H9 (cell line): ENCODE measurements around the gene SLC7A6. TPM values are rescaled to one million over a fixed set of nuclear protein-coding genes. Genes with fewer than 3 reads are reported as not detected.

Experiments used
- DNase-seq: peaks from one replicate; pipeline ENCODE4 v3.0.0-alpha.2; 2017
- H2AFZ ChIP-seq: one replicate; pipeline ENCODE4 v1.6.1; 2013; ENCODE audit warnings: mild to moderate bottlenecking, low read length, control low read depth, moderate library complexity
- H2AK5ac ChIP-seq: 2 replicates; pipeline ENCODE4 v1.6.1; 2013; ENCODE audit warnings: low read length, control low read depth, mixed read lengths; ENCODE audit not compliant: insufficient read length
- H2BK120ac ChIP-seq: one replicate; pipeline ENCODE4 v1.6.1; 2013; ENCODE audit warnings: low read depth, mild to moderate bottlenecking, low read length, control low read depth, inconsistent platforms; ENCODE audit not compliant: poor library complexity, severe bottlenecking
- H2BK12ac ChIP-seq: 2 replicates; pipeline ENCODE4 v1.6.1; 2013; ENCODE audit warnings: low read length, control low read depth, mixed read lengths, low read depth; ENCODE audit not compliant: insufficient read length
- H2BK15ac ChIP-seq: 2 replicates; pipeline ENCODE4 v1.6.1; 2013; ENCODE audit warnings: low read depth, low read length, control low read depth
- H2BK20ac ChIP-seq: one replicate; pipeline ENCODE4 v1.6.1; 2013; ENCODE audit warnings: low read depth, mild to moderate bottlenecking, low read length, control low read depth, inconsistent platforms; ENCODE audit not compliant: poor library complexity, severe bottlenecking
- H2BK5ac ChIP-seq: 2 replicates; pipeline ENCODE4 v1.6.1; 2013; ENCODE audit warnings: low read length, control low read depth, mixed read lengths; ENCODE audit not compliant: insufficient read length
- H3K14ac ChIP-seq: 2 replicates; pipeline ENCODE4 v1.6.1; 2013; ENCODE audit warnings: low read length, control low read depth; ENCODE audit not compliant: insufficient read depth
- H3K18ac ChIP-seq: 2 replicates; pipeline ENCODE4 v1.6.1; 2013; ENCODE audit warnings: low read depth, mild to moderate bottlenecking, mixed read lengths, low read length, control low read depth; ENCODE audit not compliant: insufficient read length
- H3K23ac ChIP-seq: 2 replicates; pipeline ENCODE4 v1.6.1; 2013; ENCODE audit warnings: low read length, control low read depth, mixed read lengths, low read depth; ENCODE audit not compliant: insufficient read length
- H3K23me2 ChIP-seq: 2 replicates; pipeline ENCODE4 v1.6.1; 2013; ENCODE audit warnings: low read depth, mild to moderate bottlenecking, mixed read lengths, low read length, control low read depth; ENCODE audit not compliant: insufficient read length, poor library complexity, severe bottlenecking
- H3K27ac ChIP-seq: 2 replicates; pipeline ENCODE4 v1.5.1; 2013; ENCODE audit warnings: low read length, control low read depth, mixed read lengths, low read depth; ENCODE audit not compliant: insufficient read length
- H3K27me3 ChIP-seq: 2 replicates; pipeline ENCODE4 v1.6.1; 2013; ENCODE audit warnings: low read length, control low read depth, inconsistent platforms; ENCODE audit not compliant: insufficient read depth
- H3K4ac ChIP-seq: 2 replicates; pipeline ENCODE4 v1.6.1; 2013; ENCODE audit warnings: low read depth, mild to moderate bottlenecking, control low read depth, inconsistent platforms, low read length, moderate library complexity
- H3K4me1 ChIP-seq: 2 replicates; pipeline ENCODE4 v1.6.1; 2013; ENCODE audit warnings: low read length, control low read depth, inconsistent platforms; ENCODE audit not compliant: insufficient read depth
- H3K4me2 ChIP-seq: 2 replicates; pipeline ENCODE4 v1.6.1; 2013; ENCODE audit warnings: low read length, control low read depth, mixed read lengths; ENCODE audit not compliant: insufficient read length, insufficient read depth
- H3K56ac ChIP-seq: 2 replicates; pipeline ENCODE4 v1.6.1; 2013; ENCODE audit warnings: low read depth, mild to moderate bottlenecking, mixed read lengths, low read length, control low read depth; ENCODE audit not compliant: insufficient read length
- H3K79me1 ChIP-seq: 2 replicates; pipeline ENCODE4 v1.6.1; 2013; ENCODE audit warnings: low read depth, mild to moderate bottlenecking, moderate library complexity, low read length, control low read depth, inconsistent platforms; ENCODE audit not compliant: insufficient read depth, poor library complexity, severe bottlenecking
- H3K79me2 ChIP-seq: 2 replicates; pipeline ENCODE4 v1.6.1; 2013; ENCODE audit warnings: low read length, control low read depth, inconsistent platforms; ENCODE audit not compliant: insufficient read depth
- H3K9ac ChIP-seq: 2 replicates; pipeline ENCODE4 v1.6.1; 2013; ENCODE audit warnings: low read length, control low read depth, mixed read lengths; ENCODE audit not compliant: insufficient read length; ENCODE audit errors: extremely low read depth
- H3K9me3 ChIP-seq: one replicate; pipeline ENCODE4 v1.6.1; 2013; ENCODE audit warnings: low read depth, low read length, inconsistent platforms; ENCODE audit not compliant: control insufficient read depth
- H3T11ph ChIP-seq: one replicate; pipeline ENCODE4 v1.6.1; 2013; ENCODE audit warnings: mild to moderate bottlenecking, low read length, control low read depth, inconsistent platforms
- H4K20me1 ChIP-seq: one replicate; pipeline ENCODE4 v1.6.1; 2013; ENCODE audit not compliant: control insufficient read depth, insufficient read length, insufficient read depth
- H4K5ac ChIP-seq: 2 replicates; pipeline ENCODE4 v1.6.1; 2013; ENCODE audit warnings: low read depth, mild to moderate bottlenecking, mixed read lengths, low read length, control low read depth; ENCODE audit not compliant: insufficient read length
- H4K8ac ChIP-seq: replicated peaks from 2 replicates; pipeline ENCODE4 v1.6.1; 2013; ENCODE audit warnings: low read length, control low read depth, mixed read lengths, low read depth; ENCODE audit not compliant: insufficient read length
- H4K91ac ChIP-seq: 2 replicates; pipeline ENCODE4 v1.6.1; 2013; ENCODE audit warnings: low read depth, mild to moderate bottlenecking, moderate library complexity, mixed read lengths, low read length, control low read depth; ENCODE audit not compliant: insufficient read length
- H3K27ac Mint-ChIP-seq, 3 experiments: 2 replicates in 2 of 3; 3 replicates in 1 of 3; pipeline ENCODE4 v1.8.0; 2020 to 2021; ENCODE audit warnings: mixed read lengths in 3 of 3, mild to moderate bottlenecking in 1 of 3, moderate library complexity in 1 of 3
- H3K27me3 Mint-ChIP-seq: 2 replicates; pipeline ENCODE4 v1.8.0; 2021; ENCODE audit warnings: low read depth, mild to moderate bottlenecking, moderate library complexity, mixed read lengths
- H3K36me3 Mint-ChIP-seq, 3 experiments: 2 replicates in 2 of 3; 3 replicates in 1 of 3; pipeline ENCODE4 v1.8.0; 2020 to 2021; ENCODE audit warnings: low read depth in 3 of 3, mixed read lengths in 3 of 3; ENCODE audit not compliant: insufficient read depth in 1 of 3
- H3K4me1 Mint-ChIP-seq, 2 experiments: 2 replicates each; pipeline ENCODE4 v1.8.0; 2020; ENCODE audit warnings: mixed read lengths in 2 of 2
- H3K4me3 Mint-ChIP-seq, 2 experiments: 2 replicates in 1 of 2; 3 replicates in 1 of 2; pipeline ENCODE4 v1.8.0; 2020 to 2021; ENCODE audit warnings: mild to moderate bottlenecking in 2 of 2, mixed read lengths in 2 of 2, moderate library complexity in 1 of 2
- H3K9me3 Mint-ChIP-seq, 2 experiments: 2 replicates in 1 of 2; 3 replicates in 1 of 2; pipeline ENCODE4 v1.8.0; 2020; ENCODE audit warnings: mild to moderate bottlenecking in 2 of 2, mixed read lengths in 2 of 2, moderate library complexity in 1 of 2
- CTCF ChIP-seq: fragments of 200-600 bp; sonication (generic); conservative IDR thresholded peaks from 3 replicates; pipeline ENCODE4 v1.8.0; 2021; ENCODE audit warnings: antibody characterized with exemption, mild to moderate bottlenecking
- WGBS: extraction: QIAGEN DNeasy Blood & Tissue Kit; methylation state at CpG from one replicate; pipeline ENCODE4 v1.1.7; 2013; ENCODE audit warnings: missing lambda C conversion rate, low lambda C conversion rate, mixed read lengths; ENCODE audit not compliant: insufficient read length; ENCODE audit errors: extremely low coverage; 5-methylcytosine and 5-hydroxymethylcytosine counted together
- total RNA-seq: library from RNA; stranded (reverse); gene quantifications from 2 replicates; pipeline ENCODE4 v1.2.1, GENCODE V29; 2021

Gene SLC7A6
- total RNA-seq, 1 experiment from 2014 or later: 21.1 TPM

GRCh38 chr16:68219725-68220351 is 44.5 kb upstream of the SLC7A6 start:
- Histone ChIP-seq H4K8ac (no peak overlapping the region), H2BK15ac (no peak overlapping the region), H2BK20ac (no peak overlapping the region), H3T11ph (no peak overlapping the region), H3K79me1 (no peaks in the 10 kb centered on the region), H3K23ac (no peak overlapping the region), H3K4me1 (peaks cover 2% of the 10 kb centered on the region; the same call in 1 of the 2 replicates), H4K20me1 (no peaks in the 10 kb centered on the region), H3K9ac (no peak overlapping the region), H2AK5ac (no peak overlapping the region), H2BK120ac (no peak overlapping the region), H3K4me2 (no peak overlapping the region), H3K14ac (no peak overlapping the region), H3K18ac (no peak overlapping the region), H3K27me3 (no peaks in the 10 kb centered on the region), H2BK5ac (no peak overlapping the region), H3K23me2 (no peaks in the 10 kb centered on the region), H2BK12ac (no peak overlapping the region), H3K56ac (no peak overlapping the region), H4K5ac (no peak overlapping the region), H3K79me2 (no peaks in the 10 kb centered on the region), H3K9me3 (no peaks in the 10 kb centered on the region), H4K91ac (no peak overlapping the region), H2AFZ (no peak overlapping the region), H3K4ac (no peak overlapping the region), H3K27ac (no peak overlapping the region)
- no peak overlapping the region for H3K4me3 Mint-ChIP-seq
- H3K4me1 Mint-ChIP-seq: peaks cover 6 to 9% of the 10 kb centered on the region in 2 experiments
- TF ChIP-seq CTCF: no peak
- H3K27me3 Mint-ChIP-seq: no peaks in the 10 kb centered on the region
- H3K27ac Mint-ChIP-seq: peak overlapping the region; percentile 17 to 73 (median 36); a peak in 4 of 7 replicates
- DNase-seq: no peak
- no peaks in the 10 kb centered on the region for H3K9me3 Mint-ChIP-seq
- peaks cover 0 to 3% (median 0%) of the 10 kb centered on the region in 3 experiments; a peak in 2 of 7 replicates for H3K36me3 Mint-ChIP-seq
- WGBS: no CpG with 5 or more reads among the region's 6 CpGs
